ENCODE measurements around the gene PAPPA. TPM values are rescaled to one million over a fixed set of nuclear protein-coding genes. Genes with fewer than 3 reads are reported as not detected.

The PAPPA gene
- total and polyA plus RNA-seq, 9 donors = 0.61 to 5.5 (median 2.6) TPM

- TF ChIP-seq POLR2A (IDR thresholded peaks at IDR 0.05) (no peak), EP300 (IDR thresholded peaks at IDR 0.05) (no peak)
- TF ChIP-seq, protein P1, sequence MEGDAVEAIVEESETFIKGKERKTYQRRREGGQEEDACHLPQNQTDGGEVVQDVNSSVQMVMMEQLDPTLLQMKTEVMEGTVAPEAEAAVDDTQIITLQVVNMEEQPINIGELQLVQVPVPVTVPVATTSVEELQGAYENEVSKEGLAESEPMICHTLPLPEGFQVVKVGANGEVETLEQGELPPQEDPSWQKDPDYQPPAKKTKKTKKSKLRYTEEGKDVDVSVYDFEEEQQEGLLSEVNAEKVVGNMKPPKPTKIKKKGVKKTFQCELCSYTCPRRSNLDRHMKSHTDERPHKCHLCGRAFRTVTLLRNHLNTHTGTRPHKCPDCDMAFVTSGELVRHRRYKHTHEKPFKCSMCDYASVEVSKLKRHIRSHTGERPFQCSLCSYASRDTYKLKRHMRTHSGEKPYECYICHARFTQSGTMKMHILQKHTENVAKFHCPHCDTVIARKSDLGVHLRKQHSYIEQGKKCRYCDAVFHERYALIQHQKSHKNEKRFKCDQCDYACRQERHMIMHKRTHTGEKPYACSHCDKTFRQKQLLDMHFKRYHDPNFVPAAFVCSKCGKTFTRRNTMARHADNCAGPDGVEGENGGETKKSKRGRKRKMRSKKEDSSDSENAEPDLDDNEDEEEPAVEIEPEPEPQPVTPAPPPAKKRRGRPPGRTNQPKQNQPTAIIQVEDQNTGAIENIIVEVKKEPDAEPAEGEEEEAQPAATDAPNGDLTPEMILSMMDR (IDR thresholded peaks at IDR 0.05) = no peak
- no peak for DNase-seq
- intact Hi-C loops (cut with DNase I) = loop anchor here in 1 of 4 donors (5.0 to 10.0 kb wide), 2 partner anchors 45 to 162 kb away; no protein-coding TSS in a partner anchor
- Histone ChIP-seq H3K27me3 (no peaks in the 10 kb centered on the region), H3K9me3 (no peaks in the 10 kb centered on the region), H3K27ac (no peak overlapping the region), H3K4me1 (ENCODE audit: insufficient read depth) (peaks cover 4% of the 10 kb centered on the region), H3K4me3 (no peak overlapping the region), H3K36me3 (no peaks in the 10 kb centered on the region)
- WGBS, 3 donors = 78 to 90% (median 85%) methylated on average over 3 of the region's 3 CpGs
Observed at GRCh38 chr9:116319480-116319879, 165.9 kb downstream of the PAPPA start.

GRCh38 chr9:116320290-116320689, 166.7 kb downstream of the PAPPA start:
- no peaks in the 10 kb centered on the region for H3K36me3 ChIP-seq
- H3K27ac ChIP-seq = no peak overlapping the region
- DNase-seq = no peak
- intact Hi-C loops (cut with DNase I) = no loop called here
- WGBS, 3 donors = 16 to 38% (median 17%) methylated on average over 3 of the region's 3 CpGs
- no peak for TF ChIP-seq POLR2A (IDR thresholded peaks at IDR 0.05)
- TF ChIP-seq, protein P1 (IDR thresholded peaks at IDR 0.05) = no peak
- no peak for TF ChIP-seq EP300 (IDR thresholded peaks at IDR 0.05)
- no peaks in the 10 kb centered on the region for H3K27me3 ChIP-seq
- H3K9me3 ChIP-seq = no peaks in the 10 kb centered on the region
- no peak overlapping the region for H3K4me3 ChIP-seq
- H3K4me1 ChIP-seq (ENCODE audit: insufficient read depth) = peaks cover 4% of the 10 kb centered on the region

DNA sequence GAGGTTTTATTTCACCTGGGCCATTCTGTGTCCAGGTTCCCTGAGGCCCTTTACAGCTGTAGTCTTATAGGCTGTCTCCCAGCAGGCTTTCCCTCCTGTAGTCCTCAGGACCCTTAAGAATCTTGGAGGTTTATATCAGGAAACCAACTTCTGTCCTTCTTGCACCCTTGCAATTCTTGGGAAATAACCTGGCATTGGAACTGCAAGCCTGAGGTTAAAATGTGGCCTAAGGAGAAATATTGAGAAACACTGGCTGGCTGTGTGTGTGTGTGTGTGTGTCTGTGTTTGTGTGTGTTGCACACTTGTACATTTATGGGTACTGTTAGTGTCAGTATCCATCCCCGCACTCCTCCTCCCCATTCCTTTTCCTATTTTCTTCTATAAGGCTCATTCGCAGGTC, 168.9 kb downstream of the PAPPA start:
- Histone ChIP-seq H3K4me3 (no peak overlapping the region), H3K27ac (no peak overlapping the region), H3K27me3 (no peaks in the 10 kb centered on the region), H3K4me1 (ENCODE audit: insufficient read depth) (peaks cover 10% of the 10 kb centered on the region), H3K9me3 (no peaks in the 10 kb centered on the region), H3K36me3 (no peaks in the 10 kb centered on the region)
- DNase-seq = no peak
- intact Hi-C loops (cut with DNase I) = no loop called here
- TF ChIP-seq POLR2A (IDR thresholded peaks at IDR 0.05) (no peak), EP300 (IDR thresholded peaks at IDR 0.05) (no peak)
- TF ChIP-seq, protein P1 (IDR thresholded peaks at IDR 0.05) = no peak
- 81 to 93% (median 87%) methylated on average over 2 of the region's 2 CpGs for WGBS, 3 donors

- Histone ChIP-seq H3K27me3 (no peaks in the 10 kb centered on the region), H3K4me3 (no peak overlapping the region), H3K9me3 (no peaks in the 10 kb centered on the region), H3K4me1 (ENCODE audit: insufficient read depth) (peaks cover 13% of the 10 kb centered on the region), H3K27ac (no peak overlapping the region), H3K36me3 (no peaks in the 10 kb centered on the region)
- 37 to 58% (median 51%) methylated on average over 11 of the region's 11 CpGs for WGBS, 3 donors
- DNase-seq = no peak
- no peak for TF ChIP-seq POLR2A (IDR thresholded peaks at IDR 0.05)
- TF ChIP-seq, protein P1 (IDR thresholded peaks at IDR 0.05) = no peak
- TF ChIP-seq EP300 (IDR thresholded peaks at IDR 0.05) = no peak
- intact Hi-C loops (cut with DNase I) = no loop called here
Observed at GRCh38 chr9:116323012-116323411, 169.4 kb downstream of the PAPPA start.
